ENCODE data around the gene ELL. TPM values are rescaled to one million over a fixed set of nuclear protein-coding genes. Genes with fewer than 3 reads are reported as not detected.

The ELL gene
- polyA plus RNA-seq, 3 donors: 12.2 to 35.3 (median 12.6) TPM

DNA sequence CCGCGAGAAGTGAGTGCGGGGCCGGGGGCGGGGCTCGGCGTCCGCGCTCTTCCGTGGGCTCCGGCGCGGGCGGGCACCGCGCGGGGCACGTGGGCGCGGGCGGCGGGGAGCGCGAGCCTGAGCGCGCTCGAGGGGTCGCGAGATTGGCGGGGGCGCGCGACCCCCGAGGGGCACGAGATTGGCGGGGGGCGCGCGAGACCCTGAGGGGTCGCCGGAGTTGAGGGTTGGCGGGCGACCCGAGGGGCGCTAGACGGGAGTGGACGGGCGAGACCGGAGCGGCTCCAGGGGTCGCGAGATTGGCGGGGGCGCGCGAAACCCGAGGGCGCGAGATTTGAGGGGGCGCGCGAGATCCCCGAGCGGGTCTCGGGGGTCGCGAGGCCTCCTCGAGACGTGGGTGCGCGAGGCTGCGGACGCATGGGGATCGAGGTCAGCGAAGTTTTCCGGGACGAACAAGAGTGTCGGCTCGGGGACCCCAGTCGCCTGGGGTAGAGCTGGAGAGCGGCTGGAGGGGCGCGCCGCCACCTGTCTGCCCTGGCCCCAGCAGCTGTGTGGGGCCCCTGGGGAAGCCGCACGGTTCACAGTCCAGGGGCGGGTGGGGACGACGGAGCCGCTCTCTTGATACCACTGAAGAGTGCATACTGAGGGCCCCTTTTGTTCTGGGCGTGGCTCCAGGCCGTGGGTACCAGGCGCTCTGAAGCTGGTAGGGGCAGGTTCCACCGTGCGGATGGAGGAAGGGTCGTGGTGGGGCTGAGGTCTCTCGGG lies 102.0 kb downstream of the ELL start:
- peak overlapping the region; percentile 90 for H3K9ac ChIP-seq (ENCODE audit: insufficient read depth, low read length, poor library complexity, severe bottlenecking)
- H3K4me3 Mint-ChIP-seq: peak overlapping the region; percentile 83 to 91
- H3K27me3 ChIP-seq (ENCODE audit: control insufficient read depth in 2 of 2, insufficient read depth in 2 of 2, low read length in 2 of 2): no peaks in the 10 kb centered on the region
- peak overlapping the region; percentile 47 for H2AFZ ChIP-seq (ENCODE audit: insufficient read depth, low read depth, low read length, poor library complexity, severe bottlenecking)
- peaks cover 50% of the 10 kb centered on the region for H4K20me1 ChIP-seq (ENCODE audit: insufficient read depth, low read length)
- H3K36me3 ChIP-seq (replicated peaks in 1 of 2; ENCODE audit: control insufficient read depth in 1 of 2, insufficient read depth in 2 of 2, low read length in 2 of 2): no peaks in the 10 kb centered on the region
- peak overlapping the region; percentile 31 to 83 (median 67) for H3K27ac Mint-ChIP-seq
- peaks cover 50% of the 10 kb centered on the region for H3K79me2 ChIP-seq (ENCODE audit: insufficient read depth, low read length)
- under 1% methylated on average over 97 of the region's 97 CpGs for WGBS (ENCODE audit: insufficient coverage)
- H3K36me3 Mint-ChIP-seq: peaks cover 7 to 20% of the 10 kb centered on the region in 2 donors
- H3K27me3 Mint-ChIP-seq (ENCODE audit: low read depth in 3 of 3): peaks cover 0 to 6% (median 2%) of the 10 kb centered on the region in 3 donors
- peaks cover 60 to 79% of the 10 kb centered on the region in 2 donors for H3K4me1 ChIP-seq (ENCODE audit: control insufficient read depth in 1 of 2, insufficient read depth in 2 of 2, low read length in 2 of 2)
- peaks cover 69% of the 10 kb centered on the region for H3K4me1 Mint-ChIP-seq
- peak overlapping the region in 1 of 2 donors; percentile 8 for H3K27ac ChIP-seq (ENCODE audit: low read depth in 1 of 2, low read length in 2 of 2)
- peaks cover 0 to 3% (median 0%) of the 10 kb centered on the region in 7 donors for H3K9me3 Mint-ChIP-seq
- peak overlapping the region; percentile 49 to 74 (median 59) for H3K4me3 ChIP-seq (replicated peaks in 1 of 3; ENCODE audit: low read depth in 2 of 3, low read length in 3 of 3)
- peak overlapping the region; percentile 91 for H3K4me2 ChIP-seq (replicated peaks; ENCODE audit: extremely low read depth, low read length, poor library complexity, severe bottlenecking)
- intact Hi-C loops (cut with micrococcal nuclease): loop anchor here (2.0 to 10.0 kb wide), 4 partner anchors 27 to 215 kb away; partner anchors contain the start of genes IQCN (in 2 of the 2) and RAB3A (in 1 of the 2)
- TF ChIP-seq, protein P1, sequence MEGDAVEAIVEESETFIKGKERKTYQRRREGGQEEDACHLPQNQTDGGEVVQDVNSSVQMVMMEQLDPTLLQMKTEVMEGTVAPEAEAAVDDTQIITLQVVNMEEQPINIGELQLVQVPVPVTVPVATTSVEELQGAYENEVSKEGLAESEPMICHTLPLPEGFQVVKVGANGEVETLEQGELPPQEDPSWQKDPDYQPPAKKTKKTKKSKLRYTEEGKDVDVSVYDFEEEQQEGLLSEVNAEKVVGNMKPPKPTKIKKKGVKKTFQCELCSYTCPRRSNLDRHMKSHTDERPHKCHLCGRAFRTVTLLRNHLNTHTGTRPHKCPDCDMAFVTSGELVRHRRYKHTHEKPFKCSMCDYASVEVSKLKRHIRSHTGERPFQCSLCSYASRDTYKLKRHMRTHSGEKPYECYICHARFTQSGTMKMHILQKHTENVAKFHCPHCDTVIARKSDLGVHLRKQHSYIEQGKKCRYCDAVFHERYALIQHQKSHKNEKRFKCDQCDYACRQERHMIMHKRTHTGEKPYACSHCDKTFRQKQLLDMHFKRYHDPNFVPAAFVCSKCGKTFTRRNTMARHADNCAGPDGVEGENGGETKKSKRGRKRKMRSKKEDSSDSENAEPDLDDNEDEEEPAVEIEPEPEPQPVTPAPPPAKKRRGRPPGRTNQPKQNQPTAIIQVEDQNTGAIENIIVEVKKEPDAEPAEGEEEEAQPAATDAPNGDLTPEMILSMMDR (IDR thresholded peaks at IDR 0.05): peak; percentile 31
- no peak for DNase-seq
- no peaks in the 10 kb centered on the region for H3K9me3 ChIP-seq (replicated peaks in 1 of 2; ENCODE audit: control insufficient read depth in 1 of 2, insufficient read depth in 1 of 2, low read length in 2 of 2)

DNA sequence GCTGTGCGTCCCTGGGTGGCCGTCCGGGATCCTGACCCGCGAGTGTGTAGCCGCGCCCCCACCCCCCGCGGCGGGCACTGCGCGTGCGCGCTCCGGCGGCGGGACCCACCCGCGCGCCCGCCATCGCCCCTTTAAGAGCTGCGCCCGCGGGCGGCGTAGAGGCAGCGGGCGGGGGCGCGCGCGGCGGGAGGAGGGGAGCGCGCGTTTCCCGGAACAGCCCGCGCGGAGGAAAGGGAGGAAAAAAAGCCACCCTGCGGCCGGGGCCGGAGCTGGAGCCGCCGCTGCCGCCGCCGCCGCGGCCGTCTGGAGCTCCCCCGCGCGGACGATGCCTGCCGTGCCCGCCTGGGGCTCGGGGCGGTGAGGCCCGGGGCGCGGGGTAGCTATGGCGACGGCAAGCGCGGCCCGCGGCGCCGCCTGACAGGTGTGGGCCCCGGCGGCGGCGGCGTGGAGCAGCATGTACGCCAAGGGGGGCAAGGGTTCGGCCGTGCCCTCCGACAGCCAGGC lies 102.6 kb downstream of the ELL start, which contains the start of gene SSBP4:
Gene SSBP4 (plus strand): TSS at position 204 of the 504 bp plus-strand sequence. CDS start 251 bp downstream, at position 455.
- TF ChIP-seq, protein P1 (IDR thresholded peaks at IDR 0.05): peak; percentile 64
- H3K27ac ChIP-seq (ENCODE audit: low read depth in 1 of 2, low read length in 2 of 2): peak within 1 kb of the TSS; percentile 99

More for the DNA sequence above, 102.6 kb downstream of the ELL start, which contains the start of gene SSBP4:
- Histone ChIP-seq H3K4me1 (ENCODE audit: control insufficient read depth in 1 of 2, insufficient read depth in 2 of 2, low read length in 2 of 2) (peaks cover 67 to 85% of the 10 kb centered on the region in 2 donors), H3K36me3 (replicated peaks in 1 of 2; ENCODE audit: control insufficient read depth in 1 of 2, insufficient read depth in 2 of 2, low read length in 2 of 2) (no peaks in the 10 kb centered on the region), H3K79me2 (ENCODE audit: insufficient read depth, low read length) (peaks cover 46% of the 10 kb centered on the region), H3K4me2 (replicated peaks; ENCODE audit: extremely low read depth, low read length, poor library complexity, severe bottlenecking) (peak within 1 kb of the TSS; percentile 91), H3K9me3 (replicated peaks in 1 of 2; ENCODE audit: control insufficient read depth in 1 of 2, insufficient read depth in 1 of 2, low read length in 2 of 2) (no peaks in the 10 kb centered on the region), H3K27me3 (ENCODE audit: control insufficient read depth in 2 of 2, insufficient read depth in 2 of 2, low read length in 2 of 2) (no peaks in the 10 kb centered on the region), H3K4me3 (replicated peaks in 1 of 3; ENCODE audit: low read depth in 2 of 3, low read length in 3 of 3) (peak within 1 kb of the TSS; percentile 49 to 74 (median 59)), H4K20me1 (ENCODE audit: insufficient read depth, low read length) (peaks cover 43% of the 10 kb centered on the region), H2AFZ (ENCODE audit: insufficient read depth, low read depth, low read length, poor library complexity, severe bottlenecking) (peak within 1 kb of the TSS; percentile 63), H3K9ac (ENCODE audit: insufficient read depth, low read length, poor library complexity, severe bottlenecking) (peak within 1 kb of the TSS; percentile 90)
- peak within 1 kb of the TSS; percentile 83 to 91 for H3K4me3 Mint-ChIP-seq
- peak; percentile 64 to 69 (median 69) for DNase-seq
- under 1% methylated on average over 80 of the region's 80 CpGs for WGBS (ENCODE audit: insufficient coverage)
- H3K36me3 Mint-ChIP-seq: peaks cover 7 to 20% of the 10 kb centered on the region in 2 donors
- peak within 1 kb of the TSS; percentile 93 to 100 (median 97) for H3K27ac Mint-ChIP-seq
- H3K4me1 Mint-ChIP-seq: peaks cover 75% of the 10 kb centered on the region
- intact Hi-C loops (cut with micrococcal nuclease): loop anchor here (2.0 to 10.0 kb wide), 4 partner anchors 26 to 214 kb away; partner anchors contain the start of genes IQCN (in 2 of the 2) and RAB3A (in 1 of the 2)
- peaks cover 0 to 6% (median 2%) of the 10 kb centered on the region in 3 donors for H3K27me3 Mint-ChIP-seq (ENCODE audit: low read depth in 3 of 3)
- peaks cover 0 to 3% (median 0%) of the 10 kb centered on the region in 7 donors for H3K9me3 Mint-ChIP-seq

Measured in CD14-positive monocyte (primary cell).